OCI-LY1 (cell line): Measurements from ENCODE around the gene HS3ST2.

Experiments
- H2AFZ ChIP-seq: fragments of 200-600 bp; sonication (generic), shearing (Covaris generic); 2 replicates; pipeline ENCODE4 v1.6.0; 2014; ENCODE audit warnings: antibody characterized with exemption, mild to moderate bottlenecking, low read length
- H3F3A ChIP-seq: fragments of 200-600 bp; sonication (generic), shearing (Covaris generic); 2 replicates; pipeline ENCODE4 v1.6.0; 2014; ENCODE audit warnings: mild to moderate bottlenecking, antibody characterized with exemption, low read length, moderate library complexity; ENCODE audit not compliant: insufficient read depth
- H3K27ac ChIP-seq: fragments of 200-600 bp; sonication (generic); 2 replicates; pipeline ENCODE4 v1.5.1; 2014; ENCODE audit warnings: low read length, mixed run types, mild to moderate bottlenecking, low read depth; ENCODE audit not compliant: poor library complexity, severe bottlenecking
- H3K27me3 ChIP-seq: fragments of 200-600 bp; sonication (generic); 2 replicates; pipeline ENCODE4 v1.6.0; 2014; ENCODE audit warnings: antibody characterized with exemption, mild to moderate bottlenecking, low read length, moderate library complexity; ENCODE audit not compliant: insufficient read depth
- H3K36me3 ChIP-seq: fragments of 200-600 bp; sonication (generic); 2 replicates; pipeline ENCODE4 v1.6.1; 2014; ENCODE audit warnings: mild to moderate bottlenecking, antibody characterized with exemption, low read length, moderate library complexity, mixed read lengths; ENCODE audit not compliant: insufficient read depth
- H3K4me1 ChIP-seq: fragments of 200-600 bp; sonication (generic); 2 replicates; pipeline ENCODE4 v1.5.1; 2014; ENCODE audit warnings: mild to moderate bottlenecking, low read length, moderate library complexity; ENCODE audit not compliant: insufficient read depth, severe bottlenecking
- H3K4me2 ChIP-seq: fragments of 200-600 bp; sonication (generic), shearing (Covaris generic); 2 replicates; pipeline ENCODE4 v1.6.1; 2014; ENCODE audit warnings: low read length
- H3K4me3 ChIP-seq: fragments of 200-600 bp; sonication (generic); 2 replicates; pipeline ENCODE4 v1.5.1; 2014; ENCODE audit warnings: low read length, low read depth, mild to moderate bottlenecking, mixed read lengths; ENCODE audit not compliant: poor library complexity, severe bottlenecking
- H3K79me2 ChIP-seq: fragments of 200-600 bp; shearing (Covaris generic); 2 replicates; pipeline ENCODE4 v1.6.1; 2016; ENCODE audit warnings: mixed run types, low read length, mixed read lengths; ENCODE audit not compliant: insufficient read depth
- H3K9ac ChIP-seq: fragments of 200-600 bp; sonication (generic), shearing (Covaris generic); 2 replicates; pipeline ENCODE4 v1.6.1; 2014; ENCODE audit warnings: mild to moderate bottlenecking, low read length, mixed read lengths
- H3K9me2 ChIP-seq: fragments of 200-600 bp; sonication (generic), shearing (Covaris generic); 2 replicates; pipeline ENCODE4 v1.6.1; 2014; ENCODE audit warnings: low read depth, mild to moderate bottlenecking, low read length, mixed read lengths
- H3K9me3 ChIP-seq: fragments of 200-600 bp; shearing (Covaris generic); 2 replicates; pipeline ENCODE4 v1.6.1; 2014; ENCODE audit warnings: low read length, mixed read lengths
- H4K20me1 ChIP-seq: fragments of 200-600 bp; sonication (generic), shearing (Covaris generic); 2 replicates; pipeline ENCODE4 v1.6.0; 2016; ENCODE audit warnings: mild to moderate bottlenecking, low read length; ENCODE audit not compliant: insufficient read depth
- CTCF ChIP-seq: fragments of 200-600 bp; sonication (generic), shearing (Covaris generic); IDR thresholded peaks from 2 replicates; pipeline ENCODE4 v1.5.1; 2017; ENCODE audit warnings: mild to moderate bottlenecking, antibody characterized with exemption, low read length, moderate library complexity, mixed read lengths
- EZH2 ChIP-seq: fragments of 200-600 bp; sonication (generic), shearing (Covaris generic); IDR thresholded peaks from 2 replicates; pipeline ENCODE4 v1.8.0; 2017; ENCODE audit warnings: borderline replicate concordance, mixed run types, mild to moderate bottlenecking, antibody characterized with exemption, low read length, moderate library complexity, mixed read lengths

Gene HS3ST2

GRCh38 chr16:22859925-22860324, 46.0 kb downstream of the HS3ST2 start:
- Histone ChIP-seq H3K9ac (no peak overlapping the region), H3K27me3 (no peaks in the 10 kb centered on the region), H3K27ac (no peak overlapping the region), H3K36me3 (no peaks in the 10 kb centered on the region), H3K4me3 (no peak overlapping the region), H2AFZ (no peak overlapping the region), H3K4me2 (no peak overlapping the region), H4K20me1 (no peaks in the 10 kb centered on the region), H3F3A (no peaks in the 10 kb centered on the region), H3K9me2 (no peaks in the 10 kb centered on the region), H3K4me1 (no peaks in the 10 kb centered on the region), H3K9me3 (no peaks in the 10 kb centered on the region), H3K79me2 (no peaks in the 10 kb centered on the region)
- no peak for TF ChIP-seq CTCF
- no peak for TF ChIP-seq EZH2

DNA sequence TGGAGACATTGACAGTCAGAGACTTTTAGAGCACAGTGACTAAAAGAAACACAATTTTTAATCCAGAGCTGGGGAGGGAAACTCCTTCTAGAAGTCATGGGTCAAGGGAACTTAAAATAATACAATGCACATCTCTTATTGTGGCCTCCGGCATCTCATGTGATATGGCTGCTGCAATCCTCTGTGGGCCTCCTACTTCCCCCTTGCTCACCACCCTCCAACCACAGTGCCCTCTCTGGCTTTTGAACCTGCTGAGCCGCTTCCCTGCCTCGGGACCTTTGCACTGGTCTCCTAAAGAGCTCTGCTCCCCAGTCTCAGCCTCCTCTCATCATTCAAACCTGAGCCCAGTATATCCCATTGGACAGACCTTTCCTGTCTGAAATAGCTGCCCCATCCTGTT, 47.6 kb downstream of the HS3ST2 start:
- Histone ChIP-seq H3K4me2 (no peak overlapping the region), H3K4me3 (no peak overlapping the region), H3K4me1 (no peaks in the 10 kb centered on the region), H3F3A (no peaks in the 10 kb centered on the region), H3K79me2 (no peaks in the 10 kb centered on the region), H3K27ac (no peak overlapping the region), H3K9ac (no peak overlapping the region), H3K9me2 (no peaks in the 10 kb centered on the region), H2AFZ (no peak overlapping the region), H4K20me1 (no peaks in the 10 kb centered on the region), H3K36me3 (no peaks in the 10 kb centered on the region), H3K27me3 (no peaks in the 10 kb centered on the region), H3K9me3 (no peaks in the 10 kb centered on the region)
- TF ChIP-seq CTCF (no peak), EZH2 (no peak)

DNA sequence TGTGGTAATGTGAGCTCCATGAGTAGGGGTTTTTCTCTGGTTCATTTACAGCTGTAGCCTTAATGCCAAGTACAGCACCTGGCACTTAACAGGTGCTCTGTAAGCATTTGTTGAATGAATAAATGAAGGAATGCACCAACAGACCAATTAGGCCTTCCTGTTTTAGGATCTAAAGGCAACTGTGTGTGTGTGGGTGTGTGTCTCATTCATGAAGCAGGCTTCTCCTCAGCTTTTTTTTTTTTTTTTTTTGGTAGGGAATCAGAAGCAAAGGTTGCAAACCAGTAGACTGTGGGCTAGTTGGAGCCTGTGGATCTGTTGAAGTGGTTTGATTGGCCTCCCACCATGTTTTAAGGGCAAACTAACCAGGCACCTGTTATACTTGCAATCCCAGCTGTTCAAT, 48.1 kb downstream of the HS3ST2 start:
- H3K9me2 ChIP-seq: no peaks in the 10 kb centered on the region
- H3K4me3 ChIP-seq: no peak overlapping the region
- H3K9ac ChIP-seq: no peak overlapping the region
- TF ChIP-seq CTCF (no peak), EZH2 (no peak)
- no peaks in the 10 kb centered on the region for H4K20me1 ChIP-seq
- H3K4me1 ChIP-seq: no peaks in the 10 kb centered on the region
- H3K4me2 ChIP-seq: no peak overlapping the region
- no peaks in the 10 kb centered on the region for H3K27me3 ChIP-seq
- H3K27ac ChIP-seq: no peak overlapping the region
- no peak overlapping the region for H2AFZ ChIP-seq
- H3K79me2 ChIP-seq: no peaks in the 10 kb centered on the region
- no peaks in the 10 kb centered on the region for H3K9me3 ChIP-seq
- no peaks in the 10 kb centered on the region for H3F3A ChIP-seq
- H3K36me3 ChIP-seq: no peaks in the 10 kb centered on the region
